ENCODE data around the gene PRDM9.

PRDM9 gene

GRCh38 chr5:23528677-23529076 lies 21.3 kb downstream of the PRDM9 start:
- no peak for DNase-seq

- DNase-seq, result no peak
These were observed 23.2 kb downstream of the PRDM9 start for GRCh38 chr5:23530571-23530970.

DNA sequence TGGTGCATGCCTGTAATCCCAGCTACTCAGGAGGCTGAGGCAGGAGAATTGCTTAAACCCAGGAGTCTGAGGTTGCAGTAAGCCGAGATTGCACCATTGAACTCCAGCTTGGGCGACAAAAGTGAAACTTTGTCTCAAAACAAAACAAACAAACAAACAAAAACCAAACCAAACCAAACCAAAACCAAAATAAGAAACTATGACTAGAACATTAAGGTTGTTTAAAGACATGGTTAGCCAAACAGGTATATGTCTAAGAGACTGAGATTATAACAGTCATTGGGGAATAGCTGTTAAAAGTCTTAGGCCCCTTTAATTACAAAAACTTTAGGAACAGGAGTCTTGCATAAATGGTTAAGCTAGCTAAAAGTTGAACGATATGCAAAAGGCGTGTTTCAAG lies 63.6 kb downstream of the PRDM9 start:
- no peak for DNase-seq
